K562 (cell line): ENCODE results near the gene DUS1L. TPM values are rescaled to one million over a fixed set of nuclear protein-coding genes. Genes with fewer than 3 reads are reported as not detected.

Experiments
- ATAC-seq: fragments of 200-7000 bp; cut with Tn5 transposase; 3 replicates; pipeline ENCODE4 v1.9.1; 2020; ENCODE audit warnings: moderate library complexity
- BruUV-seq: library from RNA; stranded (reverse); fragments of 400-500 nt; replicated peaks from 2 replicates; lab custom pipeline; 2021; lab: Mats Ljungman, UMichigan
- CTCF ChIA-PET: fragments of 300-600 bp; formaldehyde crosslinking; extraction: SDS; loops from one replicate; lab custom pipeline; 2021; ENCODE audit warnings: low intra/inter-chr PET ratio; lab: Yijun Ruan, JAX
- POLR2A ChIA-PET: fragments of 300-600, 350-650 bp; sonication (Branson Sonifier 250); formaldehyde crosslinking; extraction: SDS; loops from one replicate; lab custom pipeline; 2021; ENCODE audit warnings: antibody characterized with exemption, inconsistent platforms; lab: Yijun Ruan, JAX
- DNase-seq, 4 experiments: peaks; one replicate each; pipeline versions ENCODE4 v3.0.0 to v3.0.0-alpha.2; 2011 to 2018; ENCODE audit warnings: low spot score in 3 of 4, mixed read lengths in 3 of 4; ENCODE audit errors: extremely low read depth in 1 of 4
- FAIRE-seq: peaks from 2 replicates; lab custom pipeline; 2011; peaks lifted over from hg19 to GRCh38; lab: Jason Lieb, UNC
- H2AFZ ChIP-seq: 2 replicates; pipeline ENCODE4 v1.6.0; 2011; ENCODE audit warnings: low read depth, low read length, control low read depth, inconsistent platforms
- H3K27ac ChIP-seq: fragments of 200-600 bp; 3 replicates; pipeline ENCODE4 v1.8.0; 2011; ENCODE audit warnings: low read depth, mild to moderate bottlenecking, control low read depth, inconsistent platforms, low read length, moderate library complexity, mixed read lengths; ENCODE audit errors: extremely low read depth
- H3K27me3 ChIP-seq, 2 experiments: fragments of 300-600 bp in 1 of 2; 2 replicates in 1 of 2; 3 replicates in 1 of 2; pipeline versions ENCODE4 v1.6.0 to v1.8.0; 2011; ENCODE audit warnings: inconsistent platforms in 2 of 2, low read length in 2 of 2, mild to moderate bottlenecking in 1 of 2, mixed read lengths in 1 of 2, moderate library complexity in 1 of 2; ENCODE audit not compliant: control insufficient read depth in 2 of 2, insufficient read depth in 2 of 2
- H3K36me3 ChIP-seq: fragments of 300-600 bp; 3 replicates; pipeline ENCODE4 v1.8.0; 2011; ENCODE audit warnings: mild to moderate bottlenecking, low read length, inconsistent platforms; ENCODE audit not compliant: control insufficient read depth, insufficient read depth
- H3K4me1 ChIP-seq, 2 experiments: fragments of 200-600 bp in 1 of 2; replicated peaks in 1 of 2; 2 replicates in 1 of 2; 3 replicates in 1 of 2; pipeline versions ENCODE4 v1.5.1 to v1.8.0; 2011; ENCODE audit warnings: inconsistent platforms in 2 of 2, low read length in 2 of 2, mild to moderate bottlenecking in 1 of 2, mixed read lengths in 1 of 2, moderate library complexity in 1 of 2; ENCODE audit not compliant: control insufficient read depth in 2 of 2, insufficient read depth in 2 of 2
- H3K4me2 ChIP-seq: 2 replicates; pipeline ENCODE4 v1.6.1; 2011; ENCODE audit warnings: low read length, control low read depth, inconsistent platforms, mixed read lengths; ENCODE audit not compliant: insufficient read depth
- H3K4me3 ChIP-seq: fragments of 200-600 bp; sonication (generic), shearing (Covaris generic); 2 replicates; pipeline ENCODE4 v1.5.1; 2016; ENCODE audit warnings: control low read depth, inconsistent platforms
- H3K79me2 ChIP-seq: fragments of 200-600 bp; 3 replicates; pipeline ENCODE4 v1.8.0; 2011; ENCODE audit warnings: low read length, inconsistent platforms; ENCODE audit not compliant: control insufficient read depth, insufficient read depth
- H3K9ac ChIP-seq, 2 experiments: 2 replicates each; pipeline versions ENCODE4 v1.6.0 to v1.6.1; 2011; ENCODE audit warnings: low read depth in 2 of 2, low read length in 2 of 2, control low read depth in 1 of 2, inconsistent platforms in 1 of 2, mild to moderate bottlenecking in 1 of 2, mixed read lengths in 1 of 2; ENCODE audit not compliant: insufficient read depth in 1 of 2
- H3K9me1 ChIP-seq: one replicate; pipeline ENCODE4 v1.6.0; 2011; ENCODE audit warnings: inconsistent platforms, mild to moderate bottlenecking, low read length, moderate library complexity; ENCODE audit not compliant: control insufficient read depth, insufficient read depth
- H3K9me3 ChIP-seq: replicated peaks from 2 replicates; pipeline ENCODE4 v1.5.1; 2011; ENCODE audit warnings: low read depth, low read length, inconsistent platforms; ENCODE audit not compliant: control insufficient read depth, insufficient read depth
- H4K20me1 ChIP-seq: replicated peaks from 2 replicates; pipeline ENCODE4 v1.6.1; 2011; ENCODE audit warnings: low read length, inconsistent platforms, mixed read lengths; ENCODE audit not compliant: control insufficient read depth, insufficient read depth
- CLOCK ChIP-seq: fragments of 250-450 bp; sonication (Bioruptor Pico); IDR thresholded peaks from 2 replicates; pipeline ENCODE4 v1.4.0; 2020; ENCODE audit warnings: mild to moderate bottlenecking, moderate library complexity, borderline replicate concordance
- POLR2G ChIP-seq: fragments of 200-400 bp; formaldehyde crosslinking; IDR thresholded peaks from 2 replicates; pipeline ENCODE4 v1.6.1; 2017; ENCODE audit warnings: low read depth, mild to moderate bottlenecking, antibody characterized with exemption, low read length, moderate library complexity
- SUPT5H ChIP-seq: fragments of 450-650 bp; IDR thresholded peaks from 2 replicates; pipeline ENCODE4 v1.6.1; 2016
- ZNF311 ChIP-seq: fragments of 250-450 bp; sonication (Bioruptor Pico); IDR thresholded peaks from 2 replicates; pipeline ENCODE4 v1.4.0; 2020; ENCODE audit warnings: mild to moderate bottlenecking, moderate library complexity
- WGBS: fragments of 100-300 bp; shearing (Covaris generic); methylation state at CpG from one replicate; pipeline ENCODE4 v1.1.6; 2016; ENCODE audit warnings: low coverage, mixed read lengths; ENCODE audit not compliant: insufficient coverage; ENCODE audit errors: missing lambda C conversion rate; 5-methylcytosine and 5-hydroxymethylcytosine counted together
- in situ Hi-C: fragments of 300-500 bp; cut with MboI; formaldehyde crosslinking; loops from 4 replicates; pipeline ENCODE4 v1.15.0; 2018; ENCODE audit warnings: inconsistent platforms, mixed read lengths
- intact Hi-C: fragments of 100-400 bp; cut with micrococcal nuclease; formaldehyde crosslinking; loops from 2 replicates; pipeline ENCODE4 v1.14.2; 2022
- polyA plus RNA-seq, 8 experiments: library from polyadenylated mRNA; depleted of rRNA in 4 of 8; stranded (reverse) in 5 of 8; unstranded in 3 of 8; fragments of >200 nt; fragmentation: Nextera tagmentation in 2 of 8; fragmentation: Illumina TruSeq in 1 of 8; extraction: Ambion mirVana in 2 of 8; extraction: Trizol in 1 of 8; gene quantifications; 2 replicates each; pipeline versions ENCODE4 v1.2.1 to v1.2.3, GENCODE V29; 2011 to 2014; ENCODE audit warnings: inconsistent platforms in 1 of 8, missing spikeins in 1 of 8
- total RNA-seq, 7 experiments: library from RNA; depleted of rRNA in 6 of 7; stranded (reverse); fragments of >200 nt in 6 of 7; fragmentation: Illumina TruSeq in 2 of 7; extraction: Trizol in 2 of 7; gene quantifications; 2 replicates each; pipeline versions ENCODE4 v1.2.1 to v1.2.3, GENCODE V29; 2011 to 2021; ENCODE audit warnings: low replicate concordance in 1 of 7

The DUS1L gene
- total and polyA plus RNA-seq, 9 of the 15 experiments (the other 6 are each of a cell fraction or from before 2014, with no cell fraction given), result 7.8 to 210 (median 83.9) TPM

DNA sequence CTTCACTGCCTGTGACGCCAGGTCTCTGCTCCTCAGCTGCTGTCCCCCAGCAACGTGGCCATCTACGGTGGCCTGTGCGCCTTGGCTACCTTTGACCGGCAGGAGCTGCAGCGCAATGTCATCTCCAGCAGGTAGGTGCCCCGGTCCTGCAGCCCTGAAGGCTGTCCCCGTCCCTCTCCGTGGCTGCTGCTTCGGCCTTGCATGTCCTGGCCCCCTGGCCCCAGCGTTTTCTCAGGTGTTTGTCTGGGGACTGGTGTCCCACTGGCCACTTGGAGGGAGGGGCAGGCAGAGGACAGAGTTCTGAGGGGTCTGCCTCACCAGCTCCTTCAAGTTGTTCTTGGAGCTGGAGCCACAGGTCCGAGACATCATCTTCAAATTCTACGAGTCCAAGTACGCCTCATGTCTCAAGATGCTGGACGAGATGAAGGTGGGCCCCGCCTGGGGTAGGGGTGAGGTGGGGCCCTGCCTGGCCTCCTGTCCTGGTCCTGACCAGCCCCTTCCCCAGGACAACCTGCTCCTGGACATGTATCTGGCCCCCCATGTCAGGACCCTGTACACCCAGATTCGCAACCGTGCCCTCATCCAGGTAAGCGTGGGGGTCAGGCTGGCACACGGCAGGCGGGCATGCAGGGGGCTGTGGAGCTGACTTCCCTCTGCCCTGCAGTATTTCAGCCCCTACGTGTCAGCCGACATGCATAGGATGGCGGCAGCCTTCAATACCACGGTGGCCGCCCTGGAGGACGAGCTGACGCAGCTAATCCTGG, 9.5 kb downstream of the DUS1L start (continued):
- no peak for TF ChIP-seq ZNF311 (CRISPR knock-in tag)

GRCh38 chr17:82055023-82055964, 10.3 kb downstream of the DUS1L start:
- ChIA-PET CTCF (no interaction called here), POLR2A (interaction anchor here (0.7 to 1.7 kb wide), 3 partner anchors 12 to 27 kb away, joined by 3 to 9 read pairs (median 6); no protein-coding TSS in a partner anchor)
- BruUV-seq, result no TSS peak
- DNase-seq (no peak), FAIRE-seq (no peak), ATAC-seq (no peak)
- peaks cover 6 to 87% of the 10 kb centered on the region in 2 experiments; a peak in 3 of 5 replicates for H3K4me1 ChIP-seq
- no peaks in the 10 kb centered on the region for H3K9me1 ChIP-seq
- no peaks in the 10 kb centered on the region for H3K27me3 ChIP-seq
- peak overlapping the region in 1 of 2 experiments; percentile 68; a peak in 2 of 4 replicates for H3K9ac ChIP-seq
- TF ChIP-seq CLOCK (CRISPR knock-in tag) (no peak), POLR2G (peak; percentile 53; the same call in 1 of the 2 replicates), SUPT5H (0 out of 2 replicates have a peak, but pooled peaks have one; percentile 23)
- intact Hi-C loops (no loop called here), in situ Hi-C loops (no loop called here)
- peaks cover 27% of the 10 kb centered on the region for H3K79me2 ChIP-seq
- H3K4me2 ChIP-seq, result no peak overlapping the region
- peaks cover 11% of the 10 kb centered on the region for H4K20me1 ChIP-seq
- no peak overlapping the region for H3K27ac ChIP-seq
- H3K36me3 ChIP-seq, result peaks cover 78% of the 10 kb centered on the region; the same call in 2 of the 3 replicates
- no peaks in the 10 kb centered on the region for H3K9me3 ChIP-seq
- 95% methylated on average over 13 of the region's 26 CpGs for WGBS
- H3K4me3 ChIP-seq, result no peak overlapping the region
- no peak overlapping the region for H2AFZ ChIP-seq
